Breast epithelium (tissue), 4 donors: ENCODE data around the gene ZNF74. TPM values are rescaled to one million over a fixed set of nuclear protein-coding genes. Genes with fewer than 3 reads are reported as not detected.

Experiments
- DNase-seq, 2 donors: peaks; one replicate each; pipeline ENCODE4 v3.0.0-alpha.2; 2019; ENCODE audit warnings: low spot score in 2 of 2
- H3K27ac ChIP-seq, 2 donors: fragments of 200-600 bp; sonication (generic) in 1 of 2; one replicate each; pipeline ENCODE4 v1.5.1; 2016 to 2019; ENCODE audit warnings: mild to moderate bottlenecking in 1 of 2
- H3K27me3 ChIP-seq, 2 donors: fragments of 200-600 bp; sonication (generic) in 1 of 2; one replicate each; pipeline versions ENCODE4 v1.5.1 to v1.6.0; 2017 to 2019; ENCODE audit warnings: control low read depth in 1 of 2, mild to moderate bottlenecking in 1 of 2
- H3K36me3 ChIP-seq: fragments of 200-600 bp; one replicate; pipeline ENCODE4 v1.5.1; 2019
- H3K4me1 ChIP-seq, 2 donors: fragments of 200-600 bp; sonication (generic); one replicate each; pipeline ENCODE4 v1.5.1; 2016 to 2019; ENCODE audit warnings: control low read depth in 1 of 2
- H3K4me3 ChIP-seq, 3 donors: fragments of 200-600 bp; sonication (generic); 1 replicate in 2 of 3; 2 replicates in 1 of 3; pipeline ENCODE4 v1.5.1; 2016 to 2019; ENCODE audit warnings: mild to moderate bottlenecking in 3 of 3, moderate library complexity in 2 of 3
- H3K9me3 ChIP-seq, 2 donors: fragments of 200-600 bp; sonication (generic) in 1 of 2; one replicate each; pipeline ENCODE4 v1.5.1; 2016 to 2019; ENCODE audit warnings: control low read depth in 1 of 2
- POLR2A ChIP-seq: fragments of 450-650 bp; IDR thresholded peaks from one replicate; pipeline ENCODE4 v1.6.1; 2016; ENCODE audit warnings: antibody characterized with exemption, mild to moderate bottlenecking, moderate library complexity
- POLR2AphosphoS5 ChIP-seq, 3 donors: sonication (generic); formaldehyde crosslinking; IDR thresholded peaks; one replicate each; pipeline ENCODE4 v1.6.1; 2017; ENCODE audit warnings: antibody characterized with exemption in 3 of 3
- intact Hi-C: fragments of 100-400 bp; cut with DNase I; formaldehyde crosslinking; loops from one replicate; pipeline ENCODE4 v1.15.1; 2023; ENCODE audit warnings: low total_unique reads
- total RNA-seq, 3 donors: library from RNA; depleted of rRNA; stranded (reverse); fragments of >200 nt; gene quantifications; one replicate each; pipeline ENCODE4 v1.1.0, GENCODE V29; 2016
- TF ChIP-seq, protein P1 (sequence below), 3 donors: fragments of 450-650 bp; IDR thresholded peaks; one replicate each; pipeline ENCODE4 v1.5.1; 2016 to 2017; ENCODE audit warnings: antibody characterized with exemption in 3 of 3, mild to moderate bottlenecking in 3 of 3, moderate library complexity in 3 of 3

ZNF74 gene
- total RNA-seq, 3 donors from 2014 or later: 4.8 to 11.5 (median 10.0) TPM

DNA sequence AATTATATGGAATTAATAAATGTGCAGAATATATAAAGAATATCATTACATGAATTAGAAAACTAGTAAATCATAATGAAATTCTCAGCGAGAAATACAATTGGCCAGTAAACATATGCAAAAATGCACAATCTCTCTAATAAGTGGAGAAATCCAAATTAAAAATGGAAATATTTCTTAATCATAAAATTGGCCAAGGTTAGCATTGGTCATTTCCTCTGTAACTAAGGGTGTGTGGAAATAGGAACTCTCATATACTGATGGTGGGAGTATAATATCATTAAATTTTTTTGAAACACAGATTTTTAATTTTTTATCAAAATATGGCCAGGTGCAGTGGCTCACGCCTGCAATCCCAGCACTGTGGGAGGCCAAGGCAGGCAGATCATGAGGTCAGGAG lies 7.6 kb upstream of the ZNF74 start:
- Histone ChIP-seq H3K9me3 (no peaks in the 10 kb centered on the region), H3K4me1 (no peaks in the 10 kb centered on the region), H3K36me3 (no peaks in the 10 kb centered on the region), H3K27me3 (no peaks in the 10 kb centered on the region), H3K4me3 (no peak overlapping the region), H3K27ac (no peak overlapping the region)
- intact Hi-C loops: no loop called here
- TF ChIP-seq, protein P1, sequence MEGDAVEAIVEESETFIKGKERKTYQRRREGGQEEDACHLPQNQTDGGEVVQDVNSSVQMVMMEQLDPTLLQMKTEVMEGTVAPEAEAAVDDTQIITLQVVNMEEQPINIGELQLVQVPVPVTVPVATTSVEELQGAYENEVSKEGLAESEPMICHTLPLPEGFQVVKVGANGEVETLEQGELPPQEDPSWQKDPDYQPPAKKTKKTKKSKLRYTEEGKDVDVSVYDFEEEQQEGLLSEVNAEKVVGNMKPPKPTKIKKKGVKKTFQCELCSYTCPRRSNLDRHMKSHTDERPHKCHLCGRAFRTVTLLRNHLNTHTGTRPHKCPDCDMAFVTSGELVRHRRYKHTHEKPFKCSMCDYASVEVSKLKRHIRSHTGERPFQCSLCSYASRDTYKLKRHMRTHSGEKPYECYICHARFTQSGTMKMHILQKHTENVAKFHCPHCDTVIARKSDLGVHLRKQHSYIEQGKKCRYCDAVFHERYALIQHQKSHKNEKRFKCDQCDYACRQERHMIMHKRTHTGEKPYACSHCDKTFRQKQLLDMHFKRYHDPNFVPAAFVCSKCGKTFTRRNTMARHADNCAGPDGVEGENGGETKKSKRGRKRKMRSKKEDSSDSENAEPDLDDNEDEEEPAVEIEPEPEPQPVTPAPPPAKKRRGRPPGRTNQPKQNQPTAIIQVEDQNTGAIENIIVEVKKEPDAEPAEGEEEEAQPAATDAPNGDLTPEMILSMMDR (IDR thresholded peaks at IDR 0.05): no peak
- TF ChIP-seq POLR2AphosphoS5 (IDR thresholded peaks at IDR 0.05): no peak
- TF ChIP-seq POLR2A: no peak
- DNase-seq: no peak

DNA sequence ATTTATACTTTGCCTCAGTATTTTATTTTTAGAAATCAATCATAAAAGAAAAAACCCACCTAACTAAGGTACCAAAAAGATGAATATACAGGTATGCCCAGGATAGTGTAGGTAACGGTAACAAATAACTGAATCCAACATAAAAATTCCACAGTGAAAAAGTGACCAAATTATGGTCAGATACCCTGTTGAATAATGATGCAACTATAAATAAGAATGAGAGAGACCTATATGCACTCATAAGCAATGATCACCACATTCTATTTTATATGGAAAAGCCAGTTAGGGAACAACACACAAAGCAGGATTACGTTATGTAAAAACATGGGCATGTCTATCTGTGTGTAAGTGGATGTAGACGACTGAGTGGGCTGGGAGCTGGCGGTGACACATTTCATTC lies 7.0 kb upstream of the ZNF74 start:
- Histone ChIP-seq H3K27ac (no peak overlapping the region), H3K36me3 (no peaks in the 10 kb centered on the region), H3K9me3 (no peaks in the 10 kb centered on the region), H3K4me1 (no peaks in the 10 kb centered on the region), H3K4me3 (no peak overlapping the region), H3K27me3 (no peaks in the 10 kb centered on the region)
- no peak for DNase-seq
- intact Hi-C loops: no loop called here
- TF ChIP-seq POLR2A (no peak), POLR2AphosphoS5 (IDR thresholded peaks at IDR 0.05) (no peak)
- TF ChIP-seq, protein P1 (IDR thresholded peaks at IDR 0.05): no peak

DNA sequence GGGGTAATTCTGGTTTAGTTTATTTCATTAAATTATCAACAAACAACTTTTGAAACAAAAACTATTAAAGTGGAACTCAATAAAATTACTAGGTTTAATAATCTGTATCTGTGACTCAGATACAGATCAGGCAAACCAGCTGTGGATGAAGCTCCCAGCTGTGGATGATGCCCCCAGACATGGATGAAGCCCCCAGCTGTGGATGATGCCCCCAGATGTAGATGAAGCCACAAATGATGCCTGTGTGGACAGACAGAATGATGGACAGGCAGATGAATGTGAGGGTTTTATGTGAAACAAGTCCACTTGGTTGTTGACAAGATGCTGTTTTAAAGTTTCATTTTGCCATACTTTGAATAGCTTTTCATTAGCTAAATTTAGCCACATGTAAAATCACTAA lies 5.8 kb upstream of the ZNF74 start:
- no peak overlapping the region for H3K27ac ChIP-seq
- H3K27me3 ChIP-seq: no peaks in the 10 kb centered on the region
- TF ChIP-seq POLR2A: no peak
- no peak for TF ChIP-seq POLR2AphosphoS5 (IDR thresholded peaks at IDR 0.05)
- TF ChIP-seq, protein P1 (IDR thresholded peaks at IDR 0.05): no peak
- no peaks in the 10 kb centered on the region for H3K36me3 ChIP-seq
- no peak for DNase-seq
- no peaks in the 10 kb centered on the region for H3K9me3 ChIP-seq
- H3K4me3 ChIP-seq: no peak overlapping the region
- H3K4me1 ChIP-seq: no peaks in the 10 kb centered on the region
- intact Hi-C loops: no loop called here

DNA sequence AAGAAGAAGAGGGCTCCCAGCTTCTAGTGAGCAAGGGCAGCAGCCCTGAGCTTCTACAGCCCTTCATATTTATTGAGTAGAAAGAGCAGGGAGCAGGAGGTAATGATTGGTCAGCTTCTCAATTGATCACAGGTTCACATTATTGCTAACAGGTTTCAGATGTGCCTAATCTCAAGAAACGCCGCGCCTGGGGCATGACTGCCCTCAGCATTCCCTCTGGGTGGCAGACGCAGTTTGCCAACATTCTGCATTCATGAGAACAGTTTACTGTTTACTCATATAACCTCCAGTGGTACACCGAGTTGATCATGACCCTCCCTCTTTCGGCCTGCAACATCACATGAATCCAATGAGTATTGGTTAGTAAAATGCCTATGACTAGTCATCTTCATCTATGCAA lies 4.7 kb upstream of the ZNF74 start:
- Histone ChIP-seq H3K27ac (no peak overlapping the region), H3K4me1 (no peaks in the 10 kb centered on the region), H3K4me3 (no peak overlapping the region), H3K27me3 (no peaks in the 10 kb centered on the region), H3K36me3 (no peaks in the 10 kb centered on the region), H3K9me3 (no peaks in the 10 kb centered on the region)
- DNase-seq: no peak
- intact Hi-C loops: no loop called here
- TF ChIP-seq POLR2A (no peak), POLR2AphosphoS5 (IDR thresholded peaks at IDR 0.05) (no peak)
- TF ChIP-seq, protein P1 (IDR thresholded peaks at IDR 0.05): no peak

DNA sequence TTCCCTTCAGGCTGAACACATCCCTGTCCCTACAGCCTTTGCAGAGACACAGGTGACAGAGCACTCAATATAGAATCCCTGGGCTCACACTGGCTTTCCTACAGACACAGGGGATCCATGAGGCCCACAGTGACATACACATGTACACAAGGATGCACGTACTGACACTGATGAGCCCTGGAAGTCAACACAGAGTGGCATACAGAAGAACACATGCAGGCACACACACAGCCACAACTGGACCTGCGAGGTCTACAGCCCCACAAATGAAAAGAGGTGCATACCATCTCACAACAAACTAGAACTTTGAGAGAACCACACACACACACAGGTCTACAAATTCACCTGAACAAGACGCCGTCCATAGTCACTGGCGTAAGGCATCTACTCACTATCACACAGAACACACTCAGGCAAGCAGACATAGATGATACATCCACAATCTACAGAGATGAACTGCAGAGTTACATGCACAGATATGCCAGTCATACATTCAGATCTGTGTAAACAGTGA lies 3.5 kb upstream of the ZNF74 start:
- no peak overlapping the region for H3K4me3 ChIP-seq
- TF ChIP-seq POLR2A (no peak), POLR2AphosphoS5 (IDR thresholded peaks at IDR 0.05) (no peak)
- TF ChIP-seq, protein P1 (IDR thresholded peaks at IDR 0.05): no peak
- intact Hi-C loops: no loop called here
- no peaks in the 10 kb centered on the region for H3K27me3 ChIP-seq
- no peaks in the 10 kb centered on the region for H3K9me3 ChIP-seq
- no peaks in the 10 kb centered on the region for H3K36me3 ChIP-seq
- DNase-seq: no peak
- H3K27ac ChIP-seq: no peak overlapping the region
- peaks cover 0 to 3% of the 10 kb centered on the region in 2 donors for H3K4me1 ChIP-seq
